ENCODE data around the gene MXD3.
"Not testable (repeated sequence)": the region's sequence is repeated elsewhere in the genome, so short reads cannot be mapped to it uniquely, and the experiment has no call there.

The MXD3 gene

DNA sequence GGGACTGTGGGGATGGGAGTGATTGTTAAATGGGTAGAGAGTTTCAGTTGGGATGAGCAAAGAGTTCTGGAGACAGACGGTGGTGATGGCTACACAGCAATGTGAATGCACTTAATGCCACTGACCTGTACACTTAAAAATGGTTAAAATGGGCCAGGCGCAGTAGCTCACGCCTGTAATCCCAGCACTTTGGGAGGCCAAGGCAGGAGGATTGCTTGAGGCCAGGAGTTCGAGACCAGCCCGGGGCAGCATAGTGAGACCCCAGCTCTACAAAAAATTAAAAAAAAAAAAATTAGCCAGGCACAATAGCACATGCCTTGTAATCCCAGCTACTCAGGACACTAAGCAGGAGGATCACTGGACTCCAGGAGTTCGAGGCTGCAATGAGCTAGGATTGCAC is 32.1 kb upstream of the MXD3 start:
- no peak for DNase-seq (ENCODE audit: low read depth in 1 of 2, low spot score in 1 of 2)

DNA sequence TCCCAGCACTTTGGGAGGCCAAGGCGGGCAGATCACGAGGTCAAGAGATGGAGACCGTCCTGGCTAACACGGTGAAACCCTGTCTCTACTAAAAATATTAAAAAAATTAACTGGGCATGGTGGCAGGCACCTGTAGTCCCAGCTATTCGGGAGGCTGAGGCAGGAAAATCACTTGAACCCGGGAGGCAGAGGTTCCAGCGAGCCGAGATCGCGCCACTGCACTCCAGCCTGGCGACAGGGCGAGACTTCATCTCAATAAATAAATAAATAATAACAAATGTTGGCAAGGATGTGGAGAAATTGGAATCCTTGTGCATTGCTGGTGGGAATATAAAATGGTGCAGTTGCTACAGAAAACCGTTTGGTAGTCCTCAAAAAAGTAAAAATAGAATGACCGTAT is 31.3 kb upstream of the MXD3 start:
- DNase-seq (ENCODE audit: low read depth in 1 of 2, low spot score in 1 of 2) = not testable (repeated sequence)

DNA sequence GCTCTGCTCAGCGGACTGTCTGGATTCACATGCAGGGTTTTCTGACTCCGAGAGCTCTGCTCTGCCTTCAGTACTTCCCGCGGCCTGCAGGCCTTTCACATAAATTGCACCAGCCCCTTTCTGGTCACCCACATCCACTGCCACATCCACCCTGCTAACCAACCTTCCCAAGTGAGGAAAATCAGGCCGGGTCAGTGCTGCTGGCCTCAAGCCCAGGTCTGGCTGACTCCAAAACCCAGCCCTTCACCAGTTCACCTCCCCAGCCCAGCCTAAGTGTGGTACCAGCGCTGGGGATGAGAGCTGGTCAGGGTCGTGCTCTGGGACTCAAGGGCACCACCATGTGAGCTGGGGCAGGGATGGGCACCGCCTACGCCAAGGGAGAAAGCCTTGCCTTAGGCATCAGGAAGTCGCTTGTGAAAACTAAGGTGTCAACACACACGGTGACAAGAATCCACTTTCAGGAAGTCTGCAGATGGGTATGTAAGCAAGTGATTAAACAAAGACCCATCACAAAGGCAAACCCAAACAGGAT is 27.5 kb upstream of the MXD3 start:
- DNase-seq (ENCODE audit: low read depth in 1 of 2, low spot score in 1 of 2) = no peak

DNA sequence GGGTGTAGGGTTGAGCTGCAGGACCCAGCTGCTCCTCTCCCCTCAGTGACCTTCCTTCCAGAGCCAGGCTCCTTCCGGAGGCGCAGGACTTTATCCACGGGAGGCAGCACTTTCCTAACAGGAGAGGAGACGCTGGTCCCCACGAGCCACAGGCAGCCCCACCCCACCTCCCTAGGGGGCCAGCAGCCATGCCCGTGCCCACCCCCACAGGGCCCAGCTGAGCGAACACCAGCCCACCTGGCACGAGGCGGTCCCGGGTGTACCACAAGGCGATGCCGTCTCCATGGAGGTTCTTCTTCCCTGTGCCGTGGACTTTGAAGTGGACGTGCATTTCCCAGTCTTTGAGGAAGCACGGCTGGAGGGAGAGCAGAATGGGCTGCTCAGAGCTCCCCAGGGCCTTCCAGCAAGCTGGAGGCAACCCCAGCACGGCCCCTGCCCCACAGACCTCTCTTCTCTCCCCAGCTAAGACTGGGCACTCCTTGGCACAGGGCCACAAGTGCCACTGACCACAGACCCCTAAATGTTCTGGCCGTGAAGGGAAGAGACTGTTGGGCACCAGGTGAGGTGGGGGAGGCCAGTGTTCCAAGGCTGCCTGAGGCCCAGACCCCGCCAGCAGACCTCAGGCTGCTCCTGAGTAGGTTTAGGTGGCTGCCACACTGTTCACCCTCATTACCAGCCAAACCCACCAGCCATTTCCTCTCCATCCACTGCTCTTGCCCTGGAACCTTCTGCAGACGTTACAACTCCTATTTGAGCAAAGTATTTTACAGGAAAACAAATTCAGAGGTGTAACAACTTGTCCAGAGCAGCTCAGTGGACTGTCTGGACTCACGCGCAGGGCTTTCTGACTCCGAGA is 26.8 kb upstream of the MXD3 start:
- no peak for DNase-seq (ENCODE audit: low read depth in 1 of 2, low spot score in 1 of 2)

DNA sequence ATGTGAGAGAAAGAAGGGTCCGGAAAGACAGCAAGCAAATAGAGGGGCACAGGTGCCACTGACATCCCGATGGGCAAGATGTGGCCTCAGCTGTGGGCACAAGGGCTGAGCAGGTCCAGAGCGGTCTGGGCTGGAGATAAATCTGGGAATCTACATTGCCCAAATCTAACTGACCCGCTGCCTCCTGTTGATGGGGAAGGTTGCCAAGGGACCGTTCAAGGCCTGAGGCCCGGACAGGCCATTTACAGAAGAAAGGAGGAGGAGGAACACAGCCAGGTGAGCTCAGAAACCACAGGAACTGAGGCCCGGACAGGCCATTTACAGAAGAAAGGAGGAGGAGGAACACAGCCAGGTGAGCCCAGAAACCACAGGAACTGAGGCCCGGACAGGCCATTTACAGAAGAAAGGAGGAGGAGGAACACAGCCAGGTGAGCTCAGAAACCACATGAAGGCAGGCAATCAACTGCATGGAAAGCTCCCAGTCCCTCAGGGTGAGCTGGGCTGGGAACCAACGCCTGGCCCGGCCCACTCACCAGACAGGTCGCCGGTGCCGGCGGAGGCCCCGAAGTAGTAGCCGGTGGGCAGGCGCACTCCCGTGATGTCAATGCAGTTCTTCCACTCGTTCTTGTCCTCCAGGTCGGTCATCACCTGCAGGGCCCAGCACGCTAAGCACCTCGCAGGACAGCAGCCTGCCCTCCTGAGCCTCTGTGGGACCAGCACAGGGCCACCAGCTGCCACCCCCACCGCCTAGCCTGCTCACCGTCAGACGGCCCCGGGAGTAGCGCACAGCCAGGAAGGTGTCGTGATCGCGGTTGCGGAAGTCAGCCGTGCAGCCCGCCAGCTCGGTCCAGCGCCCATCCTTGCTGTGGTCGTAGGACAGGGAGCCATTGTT is 25.2 kb upstream of the MXD3 start:
- no peak for DNase-seq (ENCODE audit: low read depth in 1 of 2, low spot score in 1 of 2)

DNA sequence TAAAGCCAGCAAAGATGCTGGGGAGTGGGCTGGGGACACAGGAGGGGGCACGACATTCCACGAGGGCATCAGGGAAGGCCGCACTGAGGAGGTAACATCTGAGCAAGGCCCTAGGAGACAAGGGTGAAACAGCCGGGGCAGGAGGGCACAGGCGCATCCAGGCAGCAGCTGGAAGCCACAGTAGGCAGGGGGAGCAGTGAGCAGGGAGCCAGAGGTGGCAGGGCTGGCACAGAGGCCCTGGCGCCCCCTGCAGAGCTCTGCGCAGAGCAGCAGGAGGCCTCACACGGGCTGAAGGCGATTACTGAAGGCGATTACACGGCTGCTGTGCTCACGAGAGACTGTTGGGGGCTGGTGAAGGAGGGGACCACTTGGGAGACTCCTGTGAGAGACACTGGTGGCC is 24.4 kb upstream of the MXD3 start:
- DNase-seq (ENCODE audit: low read depth in 1 of 2, low spot score in 1 of 2) = no peak

DNA sequence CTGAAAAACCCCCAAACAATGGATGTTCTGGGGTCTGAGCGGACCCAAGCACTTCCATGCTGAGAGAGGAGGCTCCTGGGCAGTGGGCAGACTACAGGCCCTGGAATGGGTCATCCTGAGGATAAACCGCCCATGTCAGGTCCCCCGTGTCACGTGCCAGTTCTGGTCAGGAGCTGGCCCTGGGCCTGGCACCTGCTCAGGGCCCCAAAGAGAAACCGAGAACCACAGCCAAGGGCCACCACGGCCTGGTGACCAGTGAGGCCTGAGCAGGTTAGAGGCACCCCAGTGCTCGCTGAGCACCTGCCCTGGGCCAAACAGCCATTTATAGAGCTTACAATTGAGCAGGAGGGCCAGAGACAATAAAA is 24.0 kb upstream of the MXD3 start:
- no peak for DNase-seq (ENCODE audit: low read depth in 1 of 2, low spot score in 1 of 2)

DNA sequence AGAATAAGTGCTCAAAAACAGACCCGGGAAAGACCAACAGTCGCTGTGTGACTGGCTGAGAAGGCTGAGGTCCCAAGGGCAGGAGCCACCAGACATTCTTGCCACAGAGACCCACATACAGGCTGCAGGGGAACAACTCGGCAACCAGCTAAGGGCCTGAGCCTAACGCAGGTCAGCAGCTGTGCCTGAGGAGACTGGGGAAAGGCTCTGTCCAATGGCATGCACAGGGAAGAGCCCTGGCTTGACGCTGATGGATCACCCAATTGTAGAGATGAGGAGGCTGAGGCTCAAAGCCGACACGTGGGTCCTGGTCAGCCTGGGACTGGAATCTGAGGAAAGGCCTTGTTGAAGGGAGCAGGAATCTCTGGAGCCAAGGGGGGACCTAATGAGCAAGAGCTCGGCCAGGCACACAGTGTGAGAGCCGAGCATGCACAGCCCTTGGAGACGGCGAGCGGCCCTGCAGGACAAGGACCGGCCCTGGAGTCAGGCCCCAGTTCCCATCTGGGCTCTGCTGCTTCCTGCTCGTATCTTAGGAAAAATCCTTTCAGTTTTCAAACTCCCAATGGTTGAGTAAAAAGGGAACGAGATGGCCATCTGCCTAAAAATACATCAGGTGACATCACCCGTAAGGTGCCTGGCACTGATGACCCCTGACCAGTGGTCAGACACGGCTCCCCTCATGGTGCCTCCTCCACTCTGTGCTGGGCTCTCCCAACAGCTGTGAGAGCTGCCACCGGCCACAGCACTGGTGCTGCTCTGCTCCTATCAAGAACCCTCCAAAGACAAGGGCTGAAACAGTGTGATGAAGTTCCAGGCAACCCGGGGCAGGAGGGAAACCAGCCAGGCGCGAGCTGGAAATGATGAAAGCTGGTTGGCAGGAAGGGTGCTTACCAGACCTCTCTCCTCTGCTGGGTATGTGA is 23.3 kb upstream of the MXD3 start:
- DNase-seq (ENCODE audit: low read depth in 1 of 2, low spot score in 1 of 2) = no peak

DNA sequence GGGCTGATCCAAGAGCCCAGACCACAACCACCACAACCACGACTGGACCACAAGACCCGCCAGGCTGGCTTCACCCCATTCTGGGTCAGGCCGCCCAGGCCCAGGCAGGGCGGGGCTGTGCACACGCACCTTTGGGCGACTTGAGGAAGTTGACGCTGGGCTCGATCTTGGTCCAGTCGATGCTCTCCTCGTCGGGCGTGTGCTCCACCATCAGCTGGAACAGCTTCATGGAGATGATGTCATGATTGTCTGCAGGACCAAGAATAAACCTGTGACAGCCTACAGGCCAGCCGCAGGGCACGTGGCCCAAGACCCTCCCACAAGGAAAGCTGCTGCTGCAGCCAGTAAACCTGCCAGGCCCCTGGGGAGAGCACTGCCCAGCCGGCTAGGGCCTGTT is 22.5 kb upstream of the MXD3 start:
- DNase-seq (ENCODE audit: low read depth in 1 of 2, low spot score in 1 of 2) = no peak

DNA sequence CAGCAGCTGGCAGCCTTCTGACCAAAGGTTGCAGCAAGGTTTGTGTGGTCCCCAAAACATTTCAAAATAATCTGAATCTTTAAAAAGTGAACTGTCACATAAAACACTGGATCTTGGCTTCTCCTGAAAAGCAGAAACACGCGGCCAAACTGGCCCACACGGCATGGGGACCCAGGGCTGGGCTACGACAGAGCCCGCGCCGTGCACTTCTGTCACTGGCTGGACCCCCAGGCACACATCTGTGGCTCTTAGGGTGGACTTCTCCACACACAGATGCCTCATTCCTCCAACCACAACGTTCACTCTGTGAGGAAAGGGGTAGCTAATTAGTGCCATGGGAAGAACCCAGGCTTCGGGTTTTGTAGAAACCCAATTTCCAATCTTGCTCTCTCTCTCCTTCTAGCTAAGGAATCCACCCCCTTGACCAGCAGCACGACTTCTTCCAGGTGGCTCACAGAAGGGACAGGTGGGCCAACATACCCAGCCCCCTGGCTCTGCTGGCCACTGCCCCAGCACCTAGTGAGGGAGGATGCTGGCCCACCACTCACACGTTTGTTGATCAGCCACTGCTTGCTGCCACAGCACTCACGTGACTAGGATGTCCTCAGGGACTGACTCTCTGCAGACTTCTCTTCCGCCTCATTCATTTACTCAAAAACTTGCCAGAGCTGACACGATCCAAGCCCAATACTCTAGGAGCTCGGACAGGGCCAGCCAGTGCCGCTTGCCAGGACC is 21.9 kb upstream of the MXD3 start:
- no peak for DNase-seq (ENCODE audit: low read depth in 1 of 2, low spot score in 1 of 2)

DNA sequence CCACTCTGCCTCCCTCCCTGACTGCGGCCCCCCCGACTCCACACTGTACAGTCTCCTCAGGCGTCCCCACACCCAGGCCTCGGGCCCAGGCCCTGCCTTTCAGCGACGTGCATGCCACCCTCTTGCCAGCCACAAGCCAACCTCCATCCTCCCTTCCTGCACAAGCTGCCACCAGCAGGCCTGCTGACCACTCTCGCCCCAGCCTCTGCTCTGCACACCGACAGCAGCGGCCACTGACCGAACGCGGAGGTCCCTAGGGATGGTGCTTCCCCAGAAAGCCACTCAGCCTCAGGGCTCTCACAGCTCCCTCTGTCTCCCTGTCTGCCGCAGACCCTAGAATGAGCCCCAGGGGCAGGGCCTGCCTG is 21.2 kb upstream of the MXD3 start:
- DNase-seq (ENCODE audit: low read depth in 1 of 2, low spot score in 1 of 2) = no peak

DNA sequence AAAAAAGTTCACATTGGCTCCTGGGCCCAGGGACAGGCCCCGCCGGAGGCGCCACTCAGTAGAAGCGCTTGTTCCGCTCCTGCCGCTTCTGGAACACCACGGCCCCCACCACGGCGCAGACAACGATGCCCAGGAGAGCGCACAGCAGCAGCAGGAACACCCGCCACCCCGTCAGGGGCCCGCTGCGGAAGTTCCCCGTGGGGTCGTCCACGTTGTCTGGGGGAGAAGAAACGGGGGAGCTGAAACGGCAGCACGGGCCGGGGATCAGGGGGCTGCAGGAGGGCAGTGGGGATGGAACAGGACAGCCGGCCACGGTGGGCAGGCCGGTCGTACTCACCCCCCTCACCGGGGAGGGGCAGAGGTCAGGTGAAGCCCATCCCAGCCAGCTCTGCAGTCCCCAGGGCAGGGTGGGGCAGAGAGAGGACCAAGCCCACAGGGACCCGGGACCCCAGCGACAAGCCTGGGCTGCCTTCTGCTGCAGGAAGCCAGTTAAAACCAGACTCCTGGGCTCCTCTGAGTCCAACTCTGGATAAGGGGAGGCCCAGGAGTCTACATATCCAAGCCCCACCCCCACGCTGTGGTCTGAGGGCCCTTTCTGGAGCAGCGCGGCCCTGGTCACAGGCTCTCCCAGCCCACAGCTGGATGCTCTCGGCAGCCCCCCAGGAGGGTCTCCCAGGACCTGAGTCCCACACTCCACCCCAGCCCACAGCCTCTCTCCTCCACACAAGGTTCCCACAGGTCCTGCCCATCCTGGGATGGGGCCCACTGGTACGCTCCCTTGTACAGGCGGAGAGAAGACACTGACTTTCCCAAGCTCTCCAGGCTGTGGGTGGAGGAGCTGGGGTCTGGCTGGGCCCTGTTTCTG is 20.6 kb upstream of the MXD3 start:
- DNase-seq (ENCODE audit: low read depth in 1 of 2, low spot score in 1 of 2) = no peak

DNA sequence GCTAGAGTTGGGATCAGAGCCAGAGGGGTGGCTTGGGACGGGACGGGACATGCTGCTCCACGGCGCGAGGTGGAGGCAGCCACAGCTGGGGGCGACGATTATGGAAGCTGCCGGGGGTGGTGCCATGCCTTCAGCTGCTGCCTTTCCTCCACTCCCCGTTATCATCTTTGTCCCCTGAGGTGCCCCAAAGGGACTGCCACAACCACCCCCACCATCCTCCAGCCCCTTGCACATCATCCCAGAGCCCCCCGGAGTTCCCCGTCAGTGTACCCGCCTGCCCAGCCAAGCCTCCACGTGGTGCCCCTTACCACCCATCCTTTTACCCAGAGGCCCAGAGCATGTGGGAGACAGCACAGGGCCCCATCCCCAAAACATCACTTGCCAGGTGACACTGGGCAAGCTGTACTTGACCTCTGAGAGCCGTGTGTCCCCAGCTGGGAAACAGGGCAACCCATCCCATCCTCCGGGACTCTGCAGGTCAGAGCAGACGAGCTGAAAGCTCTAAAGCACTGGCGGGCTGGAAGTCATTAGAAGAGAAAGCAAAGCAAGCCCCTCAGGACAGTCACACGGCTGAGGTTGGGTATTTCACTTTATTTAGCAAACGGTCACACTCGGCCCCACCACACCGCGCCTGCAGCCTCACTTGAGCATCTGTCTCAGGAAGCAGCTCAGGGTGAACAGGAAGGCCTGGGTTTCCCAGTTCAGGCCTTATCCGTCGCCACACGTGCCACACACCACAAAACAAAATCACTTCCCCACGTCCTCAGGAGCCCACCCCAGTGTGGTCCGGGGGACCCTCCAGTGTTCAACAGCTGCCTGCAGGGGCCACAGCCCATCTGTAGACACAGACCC is 19.5 kb upstream of the MXD3 start:
- no peak for DNase-seq (ENCODE audit: low read depth in 1 of 2, low spot score in 1 of 2)

DNA sequence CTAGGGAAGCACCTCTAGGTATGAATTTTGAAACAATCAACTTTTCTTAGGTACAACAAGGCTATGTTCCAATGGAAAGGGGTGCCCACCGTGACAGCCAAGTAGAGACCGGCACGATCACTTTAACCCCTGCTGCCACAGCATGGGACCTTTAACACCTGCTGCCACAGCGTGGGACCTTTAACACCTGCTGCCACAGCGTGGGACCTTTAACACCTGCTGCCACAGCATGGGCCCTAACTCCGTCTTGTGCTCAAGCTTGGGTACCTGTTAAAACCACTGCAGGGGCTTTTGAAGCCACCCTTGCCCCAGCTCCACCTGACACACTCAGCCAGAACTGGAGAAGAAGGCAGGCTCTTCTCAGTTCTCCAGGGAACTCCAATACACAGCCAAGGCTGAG is 18.2 kb upstream of the MXD3 start:
- no peak for DNase-seq (ENCODE audit: low read depth in 1 of 2, low spot score in 1 of 2)

DNA sequence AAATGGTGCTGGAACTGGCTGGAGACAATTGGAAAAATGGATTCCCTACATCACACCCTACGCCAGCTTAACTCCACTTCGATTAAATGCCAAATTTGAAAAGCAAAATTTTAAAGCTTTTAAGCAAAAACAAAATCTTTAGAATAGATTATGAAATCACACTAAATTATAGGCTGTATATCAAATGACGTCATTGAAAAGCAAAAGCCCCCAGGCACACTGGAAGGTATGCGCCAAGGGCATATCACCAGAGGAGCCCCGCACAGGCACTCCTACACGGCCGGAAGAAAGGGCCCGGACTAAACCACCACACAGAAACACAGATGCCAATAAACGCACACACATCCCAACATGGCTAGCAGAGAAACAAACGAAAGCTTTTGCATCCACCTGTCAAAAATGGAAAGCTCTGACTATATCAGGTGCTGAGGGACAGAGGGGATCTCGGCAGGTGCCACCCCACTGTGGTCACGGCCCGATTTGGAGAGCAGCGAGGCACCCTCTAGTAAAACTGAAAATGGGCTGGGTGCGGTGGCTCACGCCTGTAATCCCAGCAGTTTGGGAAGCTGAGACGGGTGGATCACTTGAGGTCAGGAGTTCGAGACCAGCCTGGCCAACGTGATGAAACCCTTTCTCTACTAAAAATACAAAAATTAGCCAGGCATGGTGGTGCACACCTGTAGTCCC is 17.0 kb upstream of the MXD3 start:
- no peak for DNase-seq (ENCODE audit: low read depth in 1 of 2, low spot score in 1 of 2)

DNA sequence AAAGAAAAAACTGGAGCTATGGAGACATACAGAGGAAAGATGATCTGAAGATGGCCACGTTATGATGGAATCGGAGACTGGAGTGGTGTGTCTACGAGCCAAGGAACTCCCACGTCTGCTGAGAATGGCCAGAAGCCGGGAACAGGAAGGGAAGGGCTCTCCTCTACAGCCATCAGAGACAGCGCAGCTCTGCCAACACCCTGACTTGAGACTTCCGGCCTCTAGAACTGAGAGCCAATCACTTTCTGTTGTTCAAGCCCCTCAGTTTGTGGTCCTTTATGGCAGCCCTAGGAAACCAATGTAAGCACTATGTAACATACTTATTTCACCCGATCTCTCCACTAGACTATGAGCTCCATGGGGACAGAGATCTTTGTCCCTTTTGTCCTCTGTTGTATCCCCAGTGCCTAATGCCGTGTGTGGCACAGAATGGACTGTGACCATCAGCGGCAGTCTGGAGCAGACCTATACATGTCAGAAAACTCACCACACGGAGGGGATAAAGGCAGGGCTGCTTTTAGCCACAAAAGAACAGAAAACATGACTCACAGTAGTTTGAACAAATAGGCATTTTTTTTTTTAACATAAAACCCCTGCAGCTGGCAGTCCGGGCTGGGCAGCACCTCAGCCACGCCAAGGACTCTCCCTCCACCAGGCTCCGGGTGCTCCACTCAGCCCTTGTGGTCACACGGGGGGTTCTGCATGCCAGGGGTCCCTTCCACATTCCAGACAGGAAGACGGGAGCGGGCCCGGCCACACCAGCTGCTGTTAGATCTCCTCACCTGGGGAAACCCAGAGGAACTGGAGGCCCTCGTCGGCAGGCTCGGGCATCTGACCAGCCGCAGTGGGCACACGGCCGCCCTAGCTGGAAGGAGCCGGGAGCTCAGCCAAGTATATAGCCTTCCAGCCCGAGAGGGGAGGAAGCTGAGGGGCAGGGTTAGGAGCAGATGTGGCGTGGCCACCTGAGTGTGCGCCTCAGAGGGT is 16.1 kb upstream of the MXD3 start:
- DNase-seq (ENCODE audit: low read depth in 1 of 2, low spot score in 1 of 2) = no peak

DNA sequence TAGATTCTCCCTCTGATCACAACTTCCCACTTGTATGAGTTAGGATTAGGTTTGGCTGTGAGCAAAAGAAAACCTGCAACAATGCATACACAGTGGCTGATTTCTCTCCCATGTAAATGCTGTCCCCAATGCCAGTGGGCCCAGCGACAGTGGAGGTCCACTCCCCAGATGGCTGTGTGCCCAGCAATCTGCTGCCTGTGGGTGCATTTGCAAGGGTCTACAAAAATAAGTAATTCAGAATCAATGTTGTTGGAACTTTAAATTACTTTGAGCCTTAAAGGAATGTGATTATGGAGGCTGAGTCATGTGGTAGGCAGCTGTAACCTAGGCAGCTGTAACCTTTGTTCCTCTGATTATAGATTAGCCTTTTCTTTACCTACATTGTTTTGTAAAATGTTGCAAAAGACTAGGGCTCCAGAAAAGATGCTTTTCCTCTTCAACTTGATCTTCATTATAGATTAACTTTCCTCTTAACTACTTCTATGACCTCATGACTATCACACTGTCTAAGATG is 14.2 kb upstream of the MXD3 start:
- no peak for DNase-seq (ENCODE audit: low read depth in 1 of 2, low spot score in 1 of 2)

Measured in activated T-helper 1 cell treated with anti-CD3 and anti-CD28 coated beads, Interleukin-2, amount 50 U/mL, for 16 hours (primary cell).